GM12801 (cell line): ENCODE results near the gene CCT2.

Experiments
- TF ChIP-seq, protein P1 (sequence below): IDR thresholded peaks from one replicate; pipeline ENCODE4 v1.5.1; 2011; ENCODE audit warnings: control low read depth; ENCODE audit not compliant: insufficient read length; ENCODE audit errors: extremely low read depth

Gene CCT2

GRCh38 chr12:69644511-69644910 is 59.3 kb downstream of the CCT2 start:
- TF ChIP-seq, protein P1, sequence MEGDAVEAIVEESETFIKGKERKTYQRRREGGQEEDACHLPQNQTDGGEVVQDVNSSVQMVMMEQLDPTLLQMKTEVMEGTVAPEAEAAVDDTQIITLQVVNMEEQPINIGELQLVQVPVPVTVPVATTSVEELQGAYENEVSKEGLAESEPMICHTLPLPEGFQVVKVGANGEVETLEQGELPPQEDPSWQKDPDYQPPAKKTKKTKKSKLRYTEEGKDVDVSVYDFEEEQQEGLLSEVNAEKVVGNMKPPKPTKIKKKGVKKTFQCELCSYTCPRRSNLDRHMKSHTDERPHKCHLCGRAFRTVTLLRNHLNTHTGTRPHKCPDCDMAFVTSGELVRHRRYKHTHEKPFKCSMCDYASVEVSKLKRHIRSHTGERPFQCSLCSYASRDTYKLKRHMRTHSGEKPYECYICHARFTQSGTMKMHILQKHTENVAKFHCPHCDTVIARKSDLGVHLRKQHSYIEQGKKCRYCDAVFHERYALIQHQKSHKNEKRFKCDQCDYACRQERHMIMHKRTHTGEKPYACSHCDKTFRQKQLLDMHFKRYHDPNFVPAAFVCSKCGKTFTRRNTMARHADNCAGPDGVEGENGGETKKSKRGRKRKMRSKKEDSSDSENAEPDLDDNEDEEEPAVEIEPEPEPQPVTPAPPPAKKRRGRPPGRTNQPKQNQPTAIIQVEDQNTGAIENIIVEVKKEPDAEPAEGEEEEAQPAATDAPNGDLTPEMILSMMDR = no peak

DNA sequence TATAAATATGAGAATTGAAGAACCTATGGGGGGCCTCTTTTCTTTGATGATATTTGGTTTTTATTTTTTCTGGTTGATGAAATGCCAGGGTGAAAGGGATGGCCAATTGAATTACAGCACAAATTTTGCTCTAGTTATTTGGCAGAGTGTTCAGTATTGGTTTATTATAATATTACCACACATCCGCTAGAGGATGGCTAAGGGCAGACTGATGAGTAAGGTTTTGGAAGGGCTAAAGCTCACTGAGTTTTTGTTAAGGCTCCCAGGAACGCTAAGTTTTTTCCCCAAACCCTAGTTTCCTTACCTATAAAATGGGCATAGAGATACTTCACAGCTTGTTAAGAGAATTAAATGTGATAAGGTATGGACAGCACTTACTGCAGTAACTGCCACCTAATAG is 59.8 kb downstream of the CCT2 start:
- TF ChIP-seq, protein P1 = no peak

GRCh38 chr12:69647178-69647577 is 61.9 kb downstream of the CCT2 start:
- TF ChIP-seq, protein P1 = no peak

DNA sequence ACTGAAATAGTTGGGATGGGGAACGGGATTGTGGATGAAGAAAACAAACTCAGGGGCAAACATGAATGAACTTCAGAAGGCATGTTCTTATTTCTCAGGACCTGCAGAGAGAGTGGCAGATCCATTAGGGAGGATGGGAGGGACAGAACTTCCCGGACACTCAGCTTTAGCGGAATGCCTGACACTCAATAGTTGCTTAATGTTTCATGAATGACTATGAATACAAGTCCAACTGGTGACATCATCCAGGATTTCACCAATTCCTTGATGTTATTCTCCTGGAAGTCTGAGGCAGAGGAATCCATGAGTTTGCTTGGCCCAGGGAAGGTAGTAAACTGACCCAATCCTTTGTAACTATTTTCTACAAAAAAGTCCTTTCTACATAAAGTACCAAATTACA is 63.2 kb downstream of the CCT2 start:
- TF ChIP-seq, protein P1 = no peak

- TF ChIP-seq, protein P1 = no peak
These were observed 64.3 kb downstream of the CCT2 start for GRCh38 chr12:69649529-69649928.
